NCI-H345 treated with DMSO at 0.1 percent for 48 hours (cell line): ENCODE results near the gene ROMO1.
"Not testable (repeated sequence)": the region's sequence is repeated elsewhere in the genome, so short reads cannot be mapped to it uniquely, and the experiment has no call there.

Experiments
- DNase-seq: peaks from one replicate; lab custom pipeline; 2025; ENCODE audit not compliant: unreplicated experiment; lab: John Stamatoyannopoulos, UW

Gene ROMO1

GRCh38 chr20:35710039-35710438 lies 10.8 kb downstream of the ROMO1 start:
- no peak for DNase-seq

- no peak for DNase-seq
Measured at GRCh38 chr20:35710884-35711587, 11.8 kb downstream of the ROMO1 start.

- DNase-seq, result no peak
Measured at GRCh38 chr20:35711588-35712209, 12.5 kb downstream of the ROMO1 start.

GRCh38 chr20:35713120-35713519 lies 13.9 kb downstream of the ROMO1 start:
- not testable (repeated sequence) for DNase-seq

- no peak for DNase-seq
Measured at GRCh38 chr20:35714127-35714526, 14.9 kb downstream of the ROMO1 start.

- no peak for DNase-seq
Measured at GRCh38 chr20:35715652-35716051, 16.4 kb downstream of the ROMO1 start.

GRCh38 chr20:35716330-35716729 lies 17.1 kb downstream of the ROMO1 start:
- no peak for DNase-seq

GRCh38 chr20:35718321-35718720 lies 19.1 kb downstream of the ROMO1 start:
- DNase-seq, result not testable (repeated sequence)

- DNase-seq, result no peak
Measured at GRCh38 chr20:35718972-35719635, 19.9 kb downstream of the ROMO1 start.

GRCh38 chr20:35719717-35720116 lies 20.5 kb downstream of the ROMO1 start:
- no peak for DNase-seq

- DNase-seq, result no peak
Measured at GRCh38 chr20:35720165-35721123, 21.2 kb downstream of the ROMO1 start.

- no peak for DNase-seq
Measured at GRCh38 chr20:35721219-35721618, 22.0 kb downstream of the ROMO1 start.

- DNase-seq, result no peak
Measured at GRCh38 chr20:35721621-35722020, 22.4 kb downstream of the ROMO1 start.

GRCh38 chr20:35723275-35723639 lies 24.1 kb downstream of the ROMO1 start:
- not testable (repeated sequence) for DNase-seq

- not testable (repeated sequence) for DNase-seq
Measured at GRCh38 chr20:35723652-35724320, 24.6 kb downstream of the ROMO1 start.

- DNase-seq, result no peak
Measured at GRCh38 chr20:35724321-35725230, 25.4 kb downstream of the ROMO1 start.

- DNase-seq, result no peak
Measured at GRCh38 chr20:35726842-35727711, 27.9 kb downstream of the ROMO1 start.

- no peak for DNase-seq
Measured at GRCh38 chr20:35729283-35729807, 30.1 kb downstream of the ROMO1 start.
